Measurements from ENCODE around the gene SAYSD1. TPM values are rescaled to one million over a fixed set of nuclear protein-coding genes. Genes with fewer than 3 reads are reported as not detected.

The SAYSD1 gene
- total RNA-seq, 1 donor from 2014 or later, result 15.2 TPM

- no peak for DNase-seq (ENCODE audit: low read depth)
These were observed 35.5 kb downstream of the SAYSD1 start for GRCh38 chr6:39079197-39080125.

GRCh38 chr6:39078695-39079094 is 36.3 kb downstream of the SAYSD1 start:
- DNase-seq (ENCODE audit: low read depth), result no peak

GRCh38 chr6:39077882-39078594 is 36.9 kb downstream of the SAYSD1 start:
- no peak for DNase-seq (ENCODE audit: low read depth)

- DNase-seq (ENCODE audit: low read depth), result no peak
These were observed 38.1 kb downstream of the SAYSD1 start for GRCh38 chr6:39076623-39077535.

DNA sequence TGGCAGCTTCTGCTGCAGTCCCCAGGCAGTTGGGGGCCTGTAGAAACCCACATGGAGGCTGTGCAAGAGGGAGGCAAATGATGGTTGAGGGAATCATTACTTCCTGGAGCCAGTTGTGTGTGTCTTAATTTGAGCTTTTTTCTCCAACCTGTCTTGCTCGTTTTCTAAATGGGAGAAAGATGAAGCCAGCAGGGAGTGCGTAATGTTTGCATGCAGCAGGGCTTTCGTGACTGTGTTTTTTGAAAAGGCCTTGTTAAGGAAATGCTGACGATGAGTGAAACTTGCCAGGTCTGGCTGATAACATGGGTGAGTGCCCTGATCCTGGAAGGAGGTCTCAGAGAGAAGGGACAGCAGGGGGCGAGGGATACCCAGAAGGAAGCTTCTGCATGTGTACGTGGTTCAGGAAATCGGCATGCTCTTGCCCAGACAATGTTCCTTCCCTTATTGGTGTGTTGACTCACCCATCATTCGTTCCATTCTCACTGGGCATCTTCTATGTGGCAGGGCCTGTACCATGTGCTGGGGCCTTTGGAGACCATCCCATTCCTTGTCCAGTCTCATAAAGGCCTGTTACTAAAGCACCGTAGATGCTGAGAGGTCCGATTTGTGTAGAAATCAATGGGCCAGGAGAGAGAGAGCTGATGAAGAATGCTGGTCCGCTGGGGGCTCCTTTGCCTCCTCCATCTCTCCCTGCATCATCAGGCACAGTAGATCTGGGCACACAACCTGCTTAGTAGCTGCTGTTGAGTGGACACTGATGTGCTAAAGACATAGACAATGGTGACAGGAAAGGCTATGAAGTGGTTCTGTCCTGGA is 39.0 kb downstream of the SAYSD1 start:
- no peak for DNase-seq (ENCODE audit: low read depth)

- no peak for DNase-seq (ENCODE audit: low read depth)
These were observed 39.8 kb downstream of the SAYSD1 start for GRCh38 chr6:39075010-39075686.

- DNase-seq (ENCODE audit: low read depth), result no peak
These were observed 40.5 kb downstream of the SAYSD1 start for GRCh38 chr6:39074486-39074885.

GRCh38 chr6:39073471-39074355 is 41.3 kb downstream of the SAYSD1 start:
- no peak for DNase-seq (ENCODE audit: low read depth)

DNA sequence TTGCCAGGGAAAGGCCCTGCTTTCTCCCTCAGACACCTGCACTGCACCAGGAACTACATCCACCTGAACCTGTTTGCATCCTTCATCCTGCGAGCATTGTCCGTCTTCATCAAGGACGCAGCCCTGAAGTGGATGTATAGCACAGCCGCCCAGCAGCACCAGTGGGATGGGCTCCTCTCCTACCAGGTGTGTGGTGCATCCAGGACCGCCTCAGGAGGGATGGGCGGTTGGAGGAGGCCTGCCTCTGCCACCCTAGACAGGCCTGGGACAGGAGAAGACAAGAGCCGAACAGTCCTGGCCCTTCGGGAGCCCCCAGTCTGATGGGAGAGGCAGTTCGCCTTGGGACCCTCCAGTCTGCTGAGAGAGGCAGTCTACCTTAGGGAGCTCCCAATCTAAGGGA is 42.2 kb downstream of the SAYSD1 start:
- DNase-seq (ENCODE audit: low read depth), result no peak

- DNase-seq (ENCODE audit: low read depth), result no peak
These were observed 46.6 kb downstream of the SAYSD1 start for GRCh38 chr6:39068391-39068790.

DNA sequence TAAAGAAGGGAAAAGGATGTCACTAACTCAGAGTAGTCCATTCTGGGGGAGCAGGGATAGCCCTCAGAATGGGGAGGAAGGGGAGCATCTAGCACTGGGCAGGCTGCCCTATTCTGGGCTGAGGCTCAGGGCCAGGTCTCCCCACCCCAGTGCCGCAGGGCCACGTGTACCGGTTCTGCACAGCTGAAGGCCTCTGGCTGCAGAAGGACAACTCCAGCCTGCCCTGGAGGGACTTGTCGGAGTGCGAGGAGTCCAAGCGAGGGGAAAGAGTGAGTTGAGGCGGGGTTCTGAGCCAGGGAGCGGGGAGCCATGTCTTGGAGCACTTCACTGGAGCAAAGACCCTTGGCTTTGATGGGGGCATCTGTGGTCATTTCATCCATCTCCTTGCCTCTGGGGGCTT is 49.4 kb downstream of the SAYSD1 start:
- no peak for DNase-seq (ENCODE audit: low read depth)

GRCh38 chr6:39063526-39063925 is 51.5 kb downstream of the SAYSD1 start:
- no peak for DNase-seq (ENCODE audit: low read depth)

DNA sequence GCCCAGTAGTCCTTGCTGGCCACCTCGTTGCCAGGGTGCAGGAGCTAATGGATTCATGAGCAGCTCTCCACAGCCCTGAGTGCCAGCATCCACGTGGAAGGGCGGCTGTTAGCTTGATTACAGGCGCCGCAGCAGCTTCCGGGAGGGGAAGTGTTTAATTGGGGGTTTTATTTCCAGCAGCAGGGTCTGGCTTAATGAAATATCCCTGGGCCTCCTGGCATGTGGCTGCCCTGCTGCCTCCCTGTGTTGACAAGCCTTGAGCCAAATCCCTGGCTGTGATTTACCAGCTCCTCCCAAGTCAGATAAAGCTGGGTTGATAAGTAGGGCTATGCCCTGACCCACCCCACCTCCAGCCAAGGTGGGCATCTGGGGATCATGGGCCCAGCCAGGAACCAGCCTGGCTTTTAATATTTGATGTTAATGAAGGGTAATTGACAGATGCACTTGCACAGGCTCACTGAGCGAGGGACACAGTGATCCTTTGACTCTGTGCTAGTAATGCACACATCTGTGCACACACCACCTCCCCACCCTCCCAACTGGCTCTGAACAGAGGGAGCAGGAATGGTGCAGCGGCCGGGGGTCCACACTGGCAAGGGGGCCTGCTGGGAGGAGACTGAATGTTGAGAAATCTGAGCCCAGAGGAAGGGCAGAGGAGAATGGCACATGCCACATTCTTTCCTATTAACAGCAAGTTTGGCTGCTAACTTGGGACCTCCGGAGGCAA is 52.8 kb downstream of the SAYSD1 start:
- DNase-seq (ENCODE audit: low read depth), result no peak

GRCh38 chr6:39061588-39061987 is 53.4 kb downstream of the SAYSD1 start:
- DNase-seq (ENCODE audit: low read depth), result no peak

- no peak for DNase-seq (ENCODE audit: low read depth)
These were observed 53.8 kb downstream of the SAYSD1 start for GRCh38 chr6:39061182-39061581.

- DNase-seq (ENCODE audit: low read depth), result no peak
These were observed 54.4 kb downstream of the SAYSD1 start for GRCh38 chr6:39060467-39061160.

- no peak for DNase-seq (ENCODE audit: low read depth)
These were observed 55.3 kb downstream of the SAYSD1 start for GRCh38 chr6:39059496-39060310.

Data from myocyte (in vitro differentiated cells).